Neural cell (in vitro differentiated cells): Measurements from ENCODE around the gene SFMBT2. TPM values are rescaled to one million over a fixed set of nuclear protein-coding genes. Genes with fewer than 3 reads are reported as not detected.
A peak's percentile ranks its signal among the peaks of the same experiment; 100 is the strongest.

Experiments used
- H2AFZ ChIP-seq: fragments of 200-600, 300-800 bp; sonication (generic), shearing (Covaris generic); 2 replicates; pipeline ENCODE4 v1.6.0; 2014; ENCODE audit warnings: low read depth, mild to moderate bottlenecking, antibody characterized with exemption, low read length, moderate library complexity
- H3F3A ChIP-seq: fragments of 200-600 bp; shearing (Covaris generic); 2 replicates; pipeline ENCODE4 v1.6.1; 2016; ENCODE audit warnings: mild to moderate bottlenecking, moderate library complexity, mixed read lengths, antibody characterized with exemption, low read length; ENCODE audit not compliant: insufficient read depth, poor library complexity, severe bottlenecking
- H3K27ac ChIP-seq: fragments of 200-600, 300-800 bp; sonication (generic), shearing (Covaris generic); 2 replicates; pipeline ENCODE4 v1.5.1; 2014; ENCODE audit warnings: mild to moderate bottlenecking, low read length, moderate library complexity
- H3K27me3 ChIP-seq: fragments of 300-800, 200-600 bp; sonication (generic), shearing (Covaris generic); 2 replicates; pipeline ENCODE4 v1.6.0; 2014; ENCODE audit warnings: mild to moderate bottlenecking, low read depth, low read length, moderate library complexity; ENCODE audit not compliant: insufficient read depth
- H3K36me3 ChIP-seq: fragments of 300-800, 200-600 bp; sonication (generic), shearing (Covaris generic); 2 replicates; pipeline ENCODE4 v1.5.1; 2014; ENCODE audit warnings: mild to moderate bottlenecking, antibody characterized with exemption, low read length, moderate library complexity; ENCODE audit not compliant: insufficient read depth
- H3K4me2 ChIP-seq: fragments of 300-800, 200-600 bp; sonication (generic), shearing (Covaris generic); 2 replicates; pipeline ENCODE4 v1.6.0; 2014; ENCODE audit warnings: mild to moderate bottlenecking, low read length
- H3K4me3 ChIP-seq: fragments of 300-800, 200-600 bp; sonication (generic), shearing (Covaris generic); 2 replicates; pipeline ENCODE4 v1.5.1; 2014; ENCODE audit warnings: mild to moderate bottlenecking, low read length, moderate library complexity
- H3K79me2 ChIP-seq: fragments of 200-600 bp; shearing (Covaris generic); replicated peaks from 2 replicates; pipeline ENCODE4 v1.6.0; 2014; ENCODE audit warnings: mild to moderate bottlenecking, low read length, moderate library complexity; ENCODE audit not compliant: insufficient read depth
- H3K9ac ChIP-seq: fragments of 300-800, 200-600 bp; sonication (generic), shearing (Covaris generic); 2 replicates; pipeline ENCODE4 v1.6.1; 2016; ENCODE audit warnings: mild to moderate bottlenecking, low read length, mixed read lengths
- H3K9me2 ChIP-seq: fragments of 200-600 bp; shearing (Covaris generic); 2 replicates; pipeline ENCODE4 v1.6.1; 2016; ENCODE audit warnings: mild to moderate bottlenecking, low read length, mixed read lengths; ENCODE audit not compliant: insufficient read depth
- H3K9me3 ChIP-seq: fragments of 200-600, 300-800 bp; sonication (generic), shearing (Covaris generic); 2 replicates; pipeline ENCODE4 v1.6.1; 2016; ENCODE audit warnings: mild to moderate bottlenecking, mixed run types, low read length, moderate library complexity, mixed read lengths
- H4K20me1 ChIP-seq: fragments of 200-600 bp; shearing (Covaris generic); 2 replicates; pipeline ENCODE4 v1.6.1; 2016; ENCODE audit warnings: mild to moderate bottlenecking, mixed run types; ENCODE audit not compliant: insufficient read depth
- EP300 ChIP-seq: fragments of 450-650 bp; conservative IDR thresholded peaks from 2 replicates; pipeline ENCODE4 v1.6.1; 2014; ENCODE audit warnings: antibody characterized with exemption, mild to moderate bottlenecking, moderate library complexity; ENCODE audit not compliant: poor library complexity, severe bottlenecking
- EZH2 ChIP-seq: fragments of 200-600, 300-800 bp; shearing (Covaris generic), sonication (generic); IDR thresholded peaks from 2 replicates; pipeline ENCODE4 v1.6.1; 2014; ENCODE audit warnings: antibody characterized with exemption, low read length, borderline replicate concordance, mild to moderate bottlenecking; ENCODE audit not compliant: insufficient read depth, poor library complexity, severe bottlenecking
- MXI1 ChIP-seq: fragments of 450-650 bp; conservative IDR thresholded peaks from 2 replicates; pipeline ENCODE4 v1.6.1; 2014; ENCODE audit warnings: antibody characterized with exemption, mild to moderate bottlenecking; ENCODE audit not compliant: poor library complexity, severe bottlenecking
- POLR2AphosphoS5 ChIP-seq: IDR thresholded peaks from 2 replicates; pipeline ENCODE4 v1.6.1; 2012
- RAD21 ChIP-seq: fragments of 450-650 bp; conservative IDR thresholded peaks from 2 replicates; pipeline ENCODE4 v1.6.1; 2014; ENCODE audit warnings: antibody characterized with exemption, mild to moderate bottlenecking, moderate library complexity
- SMC3 ChIP-seq: fragments of 450-650 bp; conservative IDR thresholded peaks from 2 replicates; pipeline ENCODE4 v1.6.1; 2014; ENCODE audit warnings: antibody characterized with exemption, mild to moderate bottlenecking, moderate library complexity; ENCODE audit not compliant: poor library complexity
- TAF1 ChIP-seq: IDR thresholded peaks from 2 replicates; pipeline ENCODE4 v1.6.1; 2012; ENCODE audit warnings: low read depth
- polyA plus RNA-seq: library from polyadenylated mRNA; depleted of rRNA; stranded (reverse); fragments of >200 nt; gene quantifications from 2 replicates; pipeline ENCODE4 v1.2.3, GENCODE V29; 2014
- TF ChIP-seq, protein P1 (sequence below): fragments of 450-650 bp; IDR thresholded peaks from 2 replicates; pipeline ENCODE4 v1.5.1; 2014; ENCODE audit warnings: antibody characterized with exemption, mild to moderate bottlenecking, moderate library complexity; ENCODE audit not compliant: poor library complexity, severe bottlenecking
- TF ChIP-seq, protein P2 (sequence below): IDR thresholded peaks from 2 replicates; pipeline ENCODE4 v1.6.1; 2012; ENCODE audit warnings: borderline replicate concordance

Gene SFMBT2
- polyA plus RNA-seq, 1 donor from 2014 or later = 1.3 TPM

DNA sequence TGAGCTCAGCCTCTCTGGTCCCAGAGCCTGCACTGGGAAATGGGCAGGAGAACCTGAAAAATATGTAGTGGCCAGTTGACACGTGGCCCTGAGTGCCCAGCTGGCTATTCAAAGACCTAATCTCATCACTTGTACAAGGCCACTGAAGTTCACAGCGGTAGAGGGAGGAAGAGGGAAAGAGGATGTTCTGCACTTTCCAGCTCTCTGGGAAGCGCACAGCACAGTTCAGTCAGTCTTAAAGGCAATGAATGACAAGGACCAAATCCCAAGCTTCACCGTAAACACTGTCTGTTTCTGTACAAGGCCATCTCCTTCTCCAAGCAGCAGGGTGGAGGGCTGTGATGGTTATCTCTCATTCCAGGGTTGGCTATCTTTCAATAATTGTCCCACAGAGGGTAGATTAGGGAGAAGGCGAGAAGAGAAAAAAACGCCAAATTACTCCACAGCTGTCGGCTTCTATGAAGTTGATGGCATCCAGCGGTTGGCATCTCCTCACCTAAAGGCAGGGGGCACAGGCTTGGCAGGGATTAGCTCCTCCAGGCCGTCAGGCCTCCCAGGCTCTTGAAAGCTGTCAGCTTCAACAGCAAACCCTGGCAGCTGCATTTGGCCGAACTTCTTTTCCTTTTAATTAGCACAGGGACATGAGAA is 10.6 kb downstream of the SFMBT2 start (continued):
- TF ChIP-seq EP300 (no peak), POLR2AphosphoS5 (no peak)

DNA sequence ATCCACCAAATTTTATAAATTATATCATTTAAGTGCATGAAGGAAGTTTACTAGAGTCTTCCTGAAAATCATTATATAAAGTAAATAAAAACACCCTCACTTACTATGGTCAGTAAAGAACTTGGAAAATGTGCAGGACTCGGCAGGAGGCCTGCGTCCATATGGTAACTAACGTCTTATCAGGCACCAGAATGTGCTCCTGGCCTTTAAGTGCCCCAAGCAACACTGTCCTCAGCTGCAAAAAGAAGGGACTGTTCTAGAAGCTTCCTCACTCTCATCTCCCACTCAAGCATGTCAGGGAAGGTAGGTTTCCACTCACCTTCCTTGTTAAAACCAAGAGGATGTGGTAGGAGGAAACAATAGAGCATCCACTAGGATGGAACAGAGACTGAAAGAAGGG is 11.3 kb downstream of the SFMBT2 start:
- H3K79me2 ChIP-seq = no peaks in the 10 kb centered on the region
- no peaks in the 10 kb centered on the region for H3F3A ChIP-seq
- H3K27ac ChIP-seq = no peak overlapping the region
- H3K9me3 ChIP-seq = no peaks in the 10 kb centered on the region
- TF ChIP-seq, protein P1, sequence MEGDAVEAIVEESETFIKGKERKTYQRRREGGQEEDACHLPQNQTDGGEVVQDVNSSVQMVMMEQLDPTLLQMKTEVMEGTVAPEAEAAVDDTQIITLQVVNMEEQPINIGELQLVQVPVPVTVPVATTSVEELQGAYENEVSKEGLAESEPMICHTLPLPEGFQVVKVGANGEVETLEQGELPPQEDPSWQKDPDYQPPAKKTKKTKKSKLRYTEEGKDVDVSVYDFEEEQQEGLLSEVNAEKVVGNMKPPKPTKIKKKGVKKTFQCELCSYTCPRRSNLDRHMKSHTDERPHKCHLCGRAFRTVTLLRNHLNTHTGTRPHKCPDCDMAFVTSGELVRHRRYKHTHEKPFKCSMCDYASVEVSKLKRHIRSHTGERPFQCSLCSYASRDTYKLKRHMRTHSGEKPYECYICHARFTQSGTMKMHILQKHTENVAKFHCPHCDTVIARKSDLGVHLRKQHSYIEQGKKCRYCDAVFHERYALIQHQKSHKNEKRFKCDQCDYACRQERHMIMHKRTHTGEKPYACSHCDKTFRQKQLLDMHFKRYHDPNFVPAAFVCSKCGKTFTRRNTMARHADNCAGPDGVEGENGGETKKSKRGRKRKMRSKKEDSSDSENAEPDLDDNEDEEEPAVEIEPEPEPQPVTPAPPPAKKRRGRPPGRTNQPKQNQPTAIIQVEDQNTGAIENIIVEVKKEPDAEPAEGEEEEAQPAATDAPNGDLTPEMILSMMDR = no peak
- TF ChIP-seq SMC3 (no peak), POLR2AphosphoS5 (no peak), MXI1 (no peak), EZH2 (no peak), RAD21 (no peak), TAF1 (no peak), EP300 (no peak)
- TF ChIP-seq, protein P2, sequence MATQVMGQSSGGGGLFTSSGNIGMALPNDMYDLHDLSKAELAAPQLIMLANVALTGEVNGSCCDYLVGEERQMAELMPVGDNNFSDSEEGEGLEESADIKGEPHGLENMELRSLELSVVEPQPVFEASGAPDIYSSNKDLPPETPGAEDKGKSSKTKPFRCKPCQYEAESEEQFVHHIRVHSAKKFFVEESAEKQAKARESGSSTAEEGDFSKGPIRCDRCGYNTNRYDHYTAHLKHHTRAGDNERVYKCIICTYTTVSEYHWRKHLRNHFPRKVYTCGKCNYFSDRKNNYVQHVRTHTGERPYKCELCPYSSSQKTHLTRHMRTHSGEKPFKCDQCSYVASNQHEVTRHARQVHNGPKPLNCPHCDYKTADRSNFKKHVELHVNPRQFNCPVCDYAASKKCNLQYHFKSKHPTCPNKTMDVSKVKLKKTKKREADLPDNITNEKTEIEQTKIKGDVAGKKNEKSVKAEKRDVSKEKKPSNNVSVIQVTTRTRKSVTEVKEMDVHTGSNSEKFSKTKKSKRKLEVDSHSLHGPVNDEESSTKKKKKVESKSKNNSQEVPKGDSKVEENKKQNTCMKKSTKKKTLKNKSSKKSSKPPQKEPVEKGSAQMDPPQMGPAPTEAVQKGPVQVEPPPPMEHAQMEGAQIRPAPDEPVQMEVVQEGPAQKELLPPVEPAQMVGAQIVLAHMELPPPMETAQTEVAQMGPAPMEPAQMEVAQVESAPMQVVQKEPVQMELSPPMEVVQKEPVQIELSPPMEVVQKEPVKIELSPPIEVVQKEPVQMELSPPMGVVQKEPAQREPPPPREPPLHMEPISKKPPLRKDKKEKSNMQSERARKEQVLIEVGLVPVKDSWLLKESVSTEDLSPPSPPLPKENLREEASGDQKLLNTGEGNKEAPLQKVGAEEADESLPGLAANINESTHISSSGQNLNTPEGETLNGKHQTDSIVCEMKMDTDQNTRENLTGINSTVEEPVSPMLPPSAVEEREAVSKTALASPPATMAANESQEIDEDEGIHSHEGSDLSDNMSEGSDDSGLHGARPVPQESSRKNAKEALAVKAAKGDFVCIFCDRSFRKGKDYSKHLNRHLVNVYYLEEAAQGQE = no peak
- no peak overlapping the region for H3K9ac ChIP-seq
- no peaks in the 10 kb centered on the region for H4K20me1 ChIP-seq
- H3K4me2 ChIP-seq = no peak overlapping the region
- no peak overlapping the region for H3K4me3 ChIP-seq
- no peaks in the 10 kb centered on the region for H3K27me3 ChIP-seq
- no peak overlapping the region for H2AFZ ChIP-seq
- no peaks in the 10 kb centered on the region for H3K36me3 ChIP-seq
- no peaks in the 10 kb centered on the region for H3K9me2 ChIP-seq

DNA sequence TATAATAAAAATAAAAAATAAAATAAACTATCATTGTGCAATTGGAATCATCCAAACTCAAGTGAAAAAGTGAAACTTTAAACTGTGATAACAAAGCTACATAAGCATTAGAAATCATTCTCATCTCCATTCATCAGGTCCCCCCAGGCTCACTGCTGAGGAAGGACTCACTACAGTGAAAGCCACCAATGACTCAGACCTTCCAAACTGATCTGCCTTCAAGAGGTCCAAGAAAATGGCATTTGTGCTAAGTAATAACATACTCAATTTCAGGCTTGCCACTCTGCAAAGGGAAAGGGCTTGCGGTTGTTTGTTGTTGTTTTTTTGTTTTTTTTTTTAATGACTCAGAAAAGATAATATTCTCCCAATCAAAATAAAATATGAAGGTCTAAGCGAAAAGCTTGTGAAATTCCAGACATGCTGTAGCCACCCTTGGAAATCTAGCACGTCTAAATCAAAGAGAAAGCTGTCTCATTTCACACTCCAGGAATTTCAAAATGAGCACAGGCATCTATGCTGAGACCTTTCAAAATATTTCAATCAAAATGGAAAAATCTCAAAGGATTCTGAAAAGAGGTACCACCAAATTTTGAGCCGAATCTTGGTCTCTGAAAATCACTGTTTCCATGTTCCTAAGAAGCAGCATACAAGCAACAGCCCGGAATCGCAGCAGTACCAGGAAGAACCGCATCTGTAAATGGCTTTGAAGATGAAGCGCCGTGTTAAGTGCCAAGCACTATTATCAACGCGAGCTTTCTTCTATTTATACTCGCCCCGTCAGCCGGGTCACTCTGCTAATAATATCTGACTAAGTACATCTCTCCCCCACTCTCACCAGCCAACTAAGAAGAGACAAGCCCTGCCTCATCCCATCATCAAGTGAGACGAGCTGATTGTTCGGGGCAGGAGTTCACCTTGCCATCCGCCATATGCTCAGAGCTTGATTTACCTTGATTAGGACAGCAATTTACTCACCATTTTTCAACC is 13.5 kb downstream of the SFMBT2 start:
- peak overlapping the region; percentile 64 for H3K27ac ChIP-seq
- H3K27me3 ChIP-seq = no peaks in the 10 kb centered on the region
- H3K4me2 ChIP-seq = peak overlapping the region; percentile 59
- TF ChIP-seq POLR2AphosphoS5 (peak; percentile 49), MXI1 (no peak), EZH2 (no peak), EP300 (peak; percentile 58), TAF1 (no peak), RAD21 (peak; percentile 9)
- TF ChIP-seq, protein P2 = peak; percentile 44
- TF ChIP-seq, protein P1 = peak; percentile 9
- H2AFZ ChIP-seq = no peak overlapping the region
- peak overlapping the region; percentile 36 for H3K9ac ChIP-seq
- no peaks in the 10 kb centered on the region for H4K20me1 ChIP-seq
- H3K9me2 ChIP-seq = no peaks in the 10 kb centered on the region
- H3K4me3 ChIP-seq = peak overlapping the region; percentile 49
- H3F3A ChIP-seq = no peaks in the 10 kb centered on the region
- no peaks in the 10 kb centered on the region for H3K36me3 ChIP-seq
- H3K79me2 ChIP-seq = no peaks in the 10 kb centered on the region
- H3K9me3 ChIP-seq = no peaks in the 10 kb centered on the region
